ENCODE data around the gene SIAH3.

Gene SIAH3

GRCh38 chr13:45744979-45745378, 106.6 kb downstream of the SIAH3 start:
- DNase-seq (ENCODE audit: low read depth, low spot score), result no peak

DNA sequence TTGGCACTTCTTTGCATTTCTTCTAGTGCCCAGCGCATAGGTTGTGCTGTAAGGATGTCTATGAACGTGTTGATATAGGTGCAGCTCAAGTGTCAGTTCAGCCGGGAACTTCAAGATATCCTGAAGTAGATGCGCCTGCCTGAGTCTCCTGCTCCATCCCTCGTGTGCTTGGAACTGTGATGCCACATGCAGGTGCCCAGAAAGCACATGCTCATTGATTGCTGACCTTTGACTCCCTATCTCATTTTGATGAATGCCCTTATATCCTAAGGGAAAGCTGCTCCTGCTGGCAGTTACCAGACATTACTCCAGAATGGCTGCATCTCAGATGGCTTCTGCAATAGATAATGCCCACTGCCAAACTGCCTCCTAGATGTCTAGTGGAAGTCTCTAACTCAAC, 108.6 kb downstream of the SIAH3 start:
- DNase-seq (ENCODE audit: low read depth, low spot score), result no peak

DNA sequence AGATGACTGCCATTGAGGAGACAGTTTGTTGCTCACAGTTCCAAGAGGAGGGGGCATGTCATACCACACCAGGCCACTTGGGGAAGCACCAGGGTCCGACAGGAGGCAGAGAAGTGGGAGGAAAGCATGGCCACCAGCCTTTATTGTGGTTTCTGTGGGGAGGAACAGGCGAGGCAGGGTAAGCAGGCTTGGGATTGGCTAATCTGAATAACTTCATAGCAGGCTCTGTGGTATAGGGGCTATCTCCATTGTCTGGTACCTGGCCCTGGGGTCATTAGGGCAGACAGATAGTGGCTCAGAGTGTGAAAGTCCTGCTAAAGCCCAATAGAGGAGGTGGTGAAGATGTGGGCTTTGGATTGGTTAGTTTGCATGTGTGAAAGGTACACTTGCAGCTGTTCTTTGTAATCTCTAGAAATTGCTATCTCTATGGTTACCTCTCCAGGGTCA, 114.0 kb downstream of the SIAH3 start:
- DNase-seq (ENCODE audit: low read depth, low spot score), result no peak

DNA sequence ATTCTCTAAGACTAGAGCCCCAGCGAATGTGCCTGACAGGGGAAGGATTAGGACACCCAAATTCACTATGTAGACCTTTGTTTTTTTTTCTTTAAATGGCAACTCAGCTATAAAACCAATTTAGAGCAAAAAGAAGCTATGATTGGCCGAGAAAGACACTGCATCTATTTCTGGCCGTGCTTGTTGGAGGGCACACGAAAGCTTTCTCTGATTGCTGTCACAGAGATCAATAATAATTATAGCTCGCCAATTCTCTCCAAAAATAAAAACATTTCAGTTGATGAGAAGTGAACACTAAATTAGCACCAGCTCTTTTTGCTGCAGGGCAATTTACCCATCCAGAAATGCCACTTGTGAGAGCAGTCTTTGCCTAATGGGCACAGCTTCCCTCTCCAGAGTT, 118.2 kb downstream of the SIAH3 start:
- no peak for DNase-seq (ENCODE audit: low read depth, low spot score)

- DNase-seq (ENCODE audit: low read depth, low spot score), result no peak
Measured at GRCh38 chr13:45732916-45733315, 118.6 kb downstream of the SIAH3 start.

- no peak for DNase-seq (ENCODE audit: low read depth, low spot score)
Measured at GRCh38 chr13:45731455-45731854, 120.1 kb downstream of the SIAH3 start.

GRCh38 chr13:45728759-45729158, 122.8 kb downstream of the SIAH3 start:
- DNase-seq (ENCODE audit: low read depth, low spot score), result no peak

All from smooth muscle cell of the brain vasculature (primary cell).